ENCODE measurements around the gene ACSS3.

Gene ACSS3

GRCh38 chr12:81231574-81232368, 153.9 kb downstream of the ACSS3 start:
- DNase-seq, result no peak

- DNase-seq, result no peak
Measured at GRCh38 chr12:81245458-81245857, 167.6 kb downstream of the ACSS3 start.

- DNase-seq, result no peak
Measured at GRCh38 chr12:81245907-81246570, 168.2 kb downstream of the ACSS3 start.

GRCh38 chr12:81249976-81250375, 172.1 kb downstream of the ACSS3 start:
- no peak for DNase-seq

GRCh38 chr12:81252228-81252627, 174.3 kb downstream of the ACSS3 start:
- DNase-seq, result no peak

- DNase-seq, result no peak
Measured at GRCh38 chr12:81253360-81253759, 175.5 kb downstream of the ACSS3 start.

GRCh38 chr12:81255456-81255855, 177.6 kb downstream of the ACSS3 start:
- no peak for DNase-seq

- DNase-seq, result no peak
Measured at GRCh38 chr12:81255947-81256346, 178.1 kb downstream of the ACSS3 start.

GRCh38 chr12:81257947-81258551, 180.2 kb downstream of the ACSS3 start:
- DNase-seq, result no peak

GRCh38 chr12:81259360-81259759, 181.5 kb downstream of the ACSS3 start:
- DNase-seq, result no peak

- no peak for DNase-seq
Measured at GRCh38 chr12:81261508-81262207, 183.8 kb downstream of the ACSS3 start.

- no peak for DNase-seq
Measured at GRCh38 chr12:81263072-81263471, 185.2 kb downstream of the ACSS3 start.

- DNase-seq, result no peak
Measured at GRCh38 chr12:81270385-81270784, 192.5 kb downstream of the ACSS3 start.

GRCh38 chr12:81274637-81275529, 197.0 kb downstream of the ACSS3 start:
- DNase-seq, result no peak

- no peak for DNase-seq
Measured at GRCh38 chr12:81284137-81284536, 206.3 kb downstream of the ACSS3 start.

GRCh38 chr12:81288651-81289050, 210.8 kb downstream of the ACSS3 start:
- no peak for DNase-seq

- no peak for DNase-seq
Measured at GRCh38 chr12:81294325-81295190, 216.7 kb downstream of the ACSS3 start.

GRCh38 chr12:81295251-81295650, 217.4 kb downstream of the ACSS3 start:
- no peak for DNase-seq

GRCh38 chr12:81296556-81297305, 218.9 kb downstream of the ACSS3 start:
- DNase-seq, result no peak

GRCh38 chr12:81297601-81298000, 219.7 kb downstream of the ACSS3 start:
- no peak for DNase-seq

- DNase-seq, result no peak
Measured at GRCh38 chr12:81300454-81300853, 222.6 kb downstream of the ACSS3 start.
